Measurements from ENCODE around the gene ATF7IP2.
"Not testable (repeated sequence)": the region's sequence is repeated elsewhere in the genome, so short reads cannot be mapped to it uniquely, and the experiment has no call there.

Gene ATF7IP2

GRCh38 chr16:10466313-10466712 is 80.5 kb downstream of the ATF7IP2 start:
- H3K4me3 ChIP-seq (ENCODE audit: low read depth in 1 of 2, low read length in 2 of 2), result no peak overlapping the region
- H3K27ac ChIP-seq (ENCODE audit: low read depth, low read length), result no peak overlapping the region
- H3K9me3 ChIP-seq (ENCODE audit: low read length), result no peaks in the 10 kb centered on the region
- no peaks in the 10 kb centered on the region for H3K4me1 ChIP-seq (ENCODE audit: insufficient read depth, low read length)
- no peaks in the 10 kb centered on the region for H3K27me3 ChIP-seq (ENCODE audit: control insufficient read depth in 1 of 2, insufficient read depth in 2 of 2, low read length in 2 of 2)
- H3K36me3 ChIP-seq (ENCODE audit: insufficient read depth, low read length), result no peaks in the 10 kb centered on the region
- H3K9ac ChIP-seq (ENCODE audit: low read length), result no peak overlapping the region

DNA sequence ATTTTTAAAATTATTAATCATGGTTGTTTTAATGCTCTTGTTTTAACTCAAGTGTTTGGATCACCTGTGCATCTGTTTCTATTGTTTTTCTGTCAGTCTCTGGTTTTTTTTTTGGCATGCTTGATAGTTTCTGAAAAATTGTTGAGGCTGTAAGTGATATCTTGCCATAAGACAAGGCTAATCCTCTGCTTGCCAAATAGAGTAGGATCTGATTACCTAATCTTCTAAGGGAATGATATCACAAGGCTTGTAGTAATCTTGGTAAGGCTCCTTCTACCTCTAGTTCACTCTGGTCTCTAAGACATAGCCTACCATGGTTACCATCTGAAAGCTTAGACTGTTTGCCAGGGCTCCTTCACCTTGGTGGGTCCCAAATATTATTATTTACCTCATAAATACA is 81.0 kb downstream of the ATF7IP2 start:
- no peak overlapping the region for H3K9ac ChIP-seq (ENCODE audit: low read length)
- H3K27ac ChIP-seq (ENCODE audit: low read depth, low read length), result no peak overlapping the region
- H3K27me3 ChIP-seq (ENCODE audit: control insufficient read depth in 1 of 2, insufficient read depth in 2 of 2, low read length in 2 of 2), result no peaks in the 10 kb centered on the region
- no peak overlapping the region for H3K4me3 ChIP-seq (ENCODE audit: low read depth in 1 of 2, low read length in 2 of 2)
- H3K36me3 ChIP-seq (ENCODE audit: insufficient read depth, low read length), result no peaks in the 10 kb centered on the region
- H3K4me1 ChIP-seq (ENCODE audit: insufficient read depth, low read length), result no peaks in the 10 kb centered on the region
- H3K9me3 ChIP-seq (ENCODE audit: low read length), result no peaks in the 10 kb centered on the region

GRCh38 chr16:10476636-10477035 is 90.8 kb downstream of the ATF7IP2 start:
- H3K36me3 ChIP-seq (ENCODE audit: insufficient read depth, low read length); H3K9me3 ChIP-seq (ENCODE audit: low read length); H3K27ac ChIP-seq (ENCODE audit: low read depth, low read length); H3K27me3 ChIP-seq (ENCODE audit: control insufficient read depth in 1 of 2, insufficient read depth in 2 of 2, low read length in 2 of 2); H3K9ac ChIP-seq (ENCODE audit: low read length); H3K4me1 ChIP-seq (ENCODE audit: insufficient read depth, low read length); H3K4me3 ChIP-seq (ENCODE audit: low read depth in 1 of 2, low read length in 2 of 2): not testable (repeated sequence)

DNA sequence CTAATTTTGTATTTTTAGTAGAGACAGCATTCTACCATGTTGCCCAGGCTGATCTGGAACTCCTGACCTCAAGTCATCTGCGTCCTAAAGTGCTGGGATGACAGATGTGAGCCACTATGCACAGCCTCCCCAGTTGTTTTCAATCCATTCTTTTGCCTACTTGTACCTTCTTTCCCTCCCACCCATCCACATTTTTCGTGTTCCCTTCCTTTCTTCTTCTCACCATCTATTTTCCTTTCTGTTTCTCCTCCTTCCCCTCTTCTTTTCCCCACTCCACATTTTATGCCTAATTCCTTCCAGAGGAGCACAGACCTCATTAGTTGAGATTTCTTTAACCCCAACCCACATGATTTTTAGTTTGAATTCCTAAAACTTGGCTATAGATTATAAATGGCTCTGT is 94.3 kb downstream of the ATF7IP2 start:
- no peaks in the 10 kb centered on the region for H3K36me3 ChIP-seq (ENCODE audit: insufficient read depth, low read length)
- no peaks in the 10 kb centered on the region for H3K27me3 ChIP-seq (ENCODE audit: control insufficient read depth in 1 of 2, insufficient read depth in 2 of 2, low read length in 2 of 2)
- H3K4me1 ChIP-seq (ENCODE audit: insufficient read depth, low read length), result no peaks in the 10 kb centered on the region
- no peak overlapping the region for H3K27ac ChIP-seq (ENCODE audit: low read depth, low read length)
- no peaks in the 10 kb centered on the region for H3K9me3 ChIP-seq (ENCODE audit: low read length)
- H3K9ac ChIP-seq (ENCODE audit: low read length), result no peak overlapping the region
- no peak overlapping the region for H3K4me3 ChIP-seq (ENCODE audit: low read depth in 1 of 2, low read length in 2 of 2)

GRCh38 chr16:10485159-10485558 is 99.3 kb downstream of the ATF7IP2 start:
- Histone ChIP-seq H3K9ac (ENCODE audit: low read length) (no peak overlapping the region), H3K4me3 (ENCODE audit: low read depth in 1 of 2, low read length in 2 of 2) (no peak overlapping the region), H3K9me3 (ENCODE audit: low read length) (no peaks in the 10 kb centered on the region), H3K27ac (ENCODE audit: low read depth, low read length) (no peak overlapping the region), H3K27me3 (ENCODE audit: control insufficient read depth in 1 of 2, insufficient read depth in 2 of 2, low read length in 2 of 2) (no peaks in the 10 kb centered on the region), H3K36me3 (ENCODE audit: insufficient read depth, low read length) (no peaks in the 10 kb centered on the region), H3K4me1 (ENCODE audit: insufficient read depth, low read length) (no peaks in the 10 kb centered on the region)

GRCh38 chr16:10485698-10486382 is 100.0 kb downstream of the ATF7IP2 start:
- no peak overlapping the region for H3K9ac ChIP-seq (ENCODE audit: low read length)
- H3K27ac ChIP-seq (ENCODE audit: low read depth, low read length), result no peak overlapping the region
- H3K4me3 ChIP-seq (ENCODE audit: low read depth in 1 of 2, low read length in 2 of 2), result no peak overlapping the region
- H3K27me3 ChIP-seq (ENCODE audit: control insufficient read depth in 1 of 2, insufficient read depth in 2 of 2, low read length in 2 of 2), result no peaks in the 10 kb centered on the region
- no peaks in the 10 kb centered on the region for H3K36me3 ChIP-seq (ENCODE audit: insufficient read depth, low read length)
- H3K9me3 ChIP-seq (ENCODE audit: low read length), result no peaks in the 10 kb centered on the region
- H3K4me1 ChIP-seq (ENCODE audit: insufficient read depth, low read length), result no peaks in the 10 kb centered on the region

- Histone ChIP-seq H3K4me3 (ENCODE audit: low read depth in 1 of 2, low read length in 2 of 2) (no peak overlapping the region), H3K4me1 (ENCODE audit: insufficient read depth, low read length) (no peaks in the 10 kb centered on the region), H3K27me3 (ENCODE audit: control insufficient read depth in 1 of 2, insufficient read depth in 2 of 2, low read length in 2 of 2) (no peaks in the 10 kb centered on the region), H3K36me3 (ENCODE audit: insufficient read depth, low read length) (no peaks in the 10 kb centered on the region), H3K9me3 (ENCODE audit: low read length) (no peaks in the 10 kb centered on the region), H3K27ac (ENCODE audit: low read depth, low read length) (no peak overlapping the region), H3K9ac (ENCODE audit: low read length) (no peak overlapping the region)
Measured at GRCh38 chr16:10490141-10490540, 104.3 kb downstream of the ATF7IP2 start.

DNA sequence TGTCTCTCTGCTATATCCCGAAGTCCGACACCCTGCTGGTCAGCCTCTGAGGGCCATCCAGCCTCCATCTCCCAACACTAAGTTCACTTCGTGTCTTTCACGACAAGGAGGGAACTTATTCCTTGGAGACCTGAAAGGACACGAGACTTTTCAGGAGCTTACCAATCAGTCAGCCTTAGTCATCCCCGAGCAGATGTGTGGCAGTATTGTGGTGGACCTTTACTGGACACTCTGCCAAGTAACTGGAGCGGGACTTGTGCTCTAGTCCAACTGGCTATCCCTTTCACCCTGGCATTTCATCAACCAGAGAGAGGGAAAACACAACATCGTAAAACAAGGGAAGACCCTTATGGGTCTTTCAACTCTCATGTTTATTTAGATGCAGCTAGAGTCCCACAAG is 107.4 kb downstream of the ATF7IP2 start:
- H3K36me3 ChIP-seq (ENCODE audit: insufficient read depth, low read length), result no peaks in the 10 kb centered on the region

GRCh38 chr16:10494343-10495030 is 108.6 kb downstream of the ATF7IP2 start:
- H3K27ac ChIP-seq (ENCODE audit: low read depth, low read length), result no peak overlapping the region
- H3K36me3 ChIP-seq (ENCODE audit: insufficient read depth, low read length), result no peaks in the 10 kb centered on the region
- no peak overlapping the region for H3K9ac ChIP-seq (ENCODE audit: low read length)
- H3K9me3 ChIP-seq (ENCODE audit: low read length), result no peaks in the 10 kb centered on the region
- no peak overlapping the region for H3K4me3 ChIP-seq (ENCODE audit: low read depth in 1 of 2, low read length in 2 of 2)
- no peaks in the 10 kb centered on the region for H3K4me1 ChIP-seq (ENCODE audit: insufficient read depth, low read length)
- no peaks in the 10 kb centered on the region for H3K27me3 ChIP-seq (ENCODE audit: control insufficient read depth in 1 of 2, insufficient read depth in 2 of 2, low read length in 2 of 2)

More for the DNA sequence above, 107.4 kb downstream of the ATF7IP2 start:
- Histone ChIP-seq H3K27me3 (ENCODE audit: control insufficient read depth in 1 of 2, insufficient read depth in 2 of 2, low read length in 2 of 2) (no peaks in the 10 kb centered on the region), H3K9ac (ENCODE audit: low read length) (no peak overlapping the region), H3K4me1 (ENCODE audit: insufficient read depth, low read length) (no peaks in the 10 kb centered on the region), H3K27ac (ENCODE audit: low read depth, low read length) (no peak overlapping the region), H3K4me3 (ENCODE audit: low read depth in 1 of 2, low read length in 2 of 2) (no peak overlapping the region), H3K9me3 (ENCODE audit: low read length) (no peaks in the 10 kb centered on the region)

GRCh38 chr16:10495031-10495345 is 109.1 kb downstream of the ATF7IP2 start:
- H3K27me3 ChIP-seq (ENCODE audit: control insufficient read depth in 1 of 2, insufficient read depth in 2 of 2, low read length in 2 of 2), result no peaks in the 10 kb centered on the region
- no peak overlapping the region for H3K27ac ChIP-seq (ENCODE audit: low read depth, low read length)
- H3K36me3 ChIP-seq (ENCODE audit: insufficient read depth, low read length), result no peaks in the 10 kb centered on the region
- H3K9ac ChIP-seq (ENCODE audit: low read length), result no peak overlapping the region
- no peaks in the 10 kb centered on the region for H3K9me3 ChIP-seq (ENCODE audit: low read length)
- H3K4me3 ChIP-seq (ENCODE audit: low read depth in 1 of 2, low read length in 2 of 2), result no peak overlapping the region
- no peaks in the 10 kb centered on the region for H3K4me1 ChIP-seq (ENCODE audit: insufficient read depth, low read length)

- Histone ChIP-seq H3K36me3 (ENCODE audit: insufficient read depth, low read length) (no peaks in the 10 kb centered on the region), H3K9me3 (ENCODE audit: low read length) (no peaks in the 10 kb centered on the region), H3K27ac (ENCODE audit: low read depth, low read length) (no peak overlapping the region), H3K4me3 (ENCODE audit: low read depth in 1 of 2, low read length in 2 of 2) (no peak overlapping the region), H3K27me3 (ENCODE audit: control insufficient read depth in 1 of 2, insufficient read depth in 2 of 2, low read length in 2 of 2) (no peaks in the 10 kb centered on the region), H3K4me1 (ENCODE audit: insufficient read depth, low read length) (no peaks in the 10 kb centered on the region), H3K9ac (ENCODE audit: low read length) (no peak overlapping the region)
Measured at GRCh38 chr16:10497132-10498101, 111.6 kb downstream of the ATF7IP2 start.
